BLaER1 (cell line): ENCODE measurements around the gene NTSR1.

Source experiments
- H3K27ac ChIP-seq: shearing (Covaris generic); formaldehyde crosslinking; 2 replicates; pipeline ENCODE4 v1.8.1; 2022
- H3K27me3 ChIP-seq: shearing (Covaris generic); formaldehyde crosslinking; 2 replicates; pipeline ENCODE4 v1.8.1; 2022
- H3K36me3 ChIP-seq: shearing (Covaris generic); formaldehyde crosslinking; 2 replicates; pipeline ENCODE4 v1.8.1; 2022
- H3K4me1 ChIP-seq: shearing (Covaris generic); formaldehyde crosslinking; 2 replicates; pipeline ENCODE4 v1.8.1; 2022
- H3K4me2 ChIP-seq: shearing (Covaris generic); formaldehyde crosslinking; 2 replicates; pipeline ENCODE4 v1.8.1; 2022
- H3K4me3 ChIP-seq: shearing (Covaris generic); formaldehyde crosslinking; 2 replicates; pipeline ENCODE4 v1.8.1; 2022
- H3K9ac ChIP-seq: shearing (Covaris generic); formaldehyde crosslinking; 2 replicates; pipeline ENCODE4 v1.8.1; 2022
- H3K9me3 ChIP-seq: shearing (Covaris generic); formaldehyde crosslinking; 2 replicates; pipeline ENCODE4 v1.8.1; 2022
- H4K20me1 ChIP-seq: shearing (Covaris generic); formaldehyde crosslinking; 2 replicates; pipeline ENCODE4 v1.8.1; 2022
- Cebpa-rat ChIP-seq: shearing (Covaris generic); IDR thresholded peaks from 2 replicates; pipeline ENCODE4 v1.8.1; 2022

NTSR1 gene

GRCh38 chr20:62766071-62766450 is 57.4 kb downstream of the NTSR1 start:
- H3K36me3 ChIP-seq = no peaks in the 10 kb centered on the region
- H4K20me1 ChIP-seq = no peaks in the 10 kb centered on the region
- TF ChIP-seq Cebpa-rat = no peak
- H3K27ac ChIP-seq = no peak overlapping the region
- no peaks in the 10 kb centered on the region for H3K27me3 ChIP-seq
- H3K4me1 ChIP-seq = peaks cover 79% of the 10 kb centered on the region
- H3K4me3 ChIP-seq = no peak overlapping the region
- H3K9me3 ChIP-seq = no peaks in the 10 kb centered on the region
- no peak overlapping the region for H3K4me2 ChIP-seq
- no peak overlapping the region for H3K9ac ChIP-seq

GRCh38 chr20:62766716-62767115 is 58.1 kb downstream of the NTSR1 start:
- Histone ChIP-seq H3K4me3 (no peak overlapping the region), H3K9ac (no peak overlapping the region), H3K4me2 (peak overlapping the region; percentile 56), H3K9me3 (no peaks in the 10 kb centered on the region), H3K27ac (no peak overlapping the region), H3K4me1 (peaks cover 79% of the 10 kb centered on the region), H4K20me1 (no peaks in the 10 kb centered on the region), H3K27me3 (no peaks in the 10 kb centered on the region), H3K36me3 (no peaks in the 10 kb centered on the region)
- TF ChIP-seq Cebpa-rat = no peak

GRCh38 chr20:62768234-62768546 is 59.6 kb downstream of the NTSR1 start:
- Histone ChIP-seq H3K9ac (no peak overlapping the region), H4K20me1 (no peaks in the 10 kb centered on the region), H3K4me2 (peak overlapping the region; percentile 56), H3K27ac (no peak overlapping the region), H3K9me3 (no peaks in the 10 kb centered on the region), H3K36me3 (no peaks in the 10 kb centered on the region), H3K4me3 (no peak overlapping the region), H3K4me1 (peaks cover 88% of the 10 kb centered on the region), H3K27me3 (no peaks in the 10 kb centered on the region)
- TF ChIP-seq Cebpa-rat = no peak

GRCh38 chr20:62768551-62769287 is 60.1 kb downstream of the NTSR1 start:
- H3K9ac ChIP-seq = no peak overlapping the region
- no peak overlapping the region for H3K27ac ChIP-seq
- no peaks in the 10 kb centered on the region for H3K27me3 ChIP-seq
- H3K4me2 ChIP-seq = peak overlapping the region; percentile 56
- no peaks in the 10 kb centered on the region for H4K20me1 ChIP-seq
- peaks cover 94% of the 10 kb centered on the region for H3K4me1 ChIP-seq
- H3K9me3 ChIP-seq = no peaks in the 10 kb centered on the region
- H3K4me3 ChIP-seq = no peak overlapping the region
- no peak for TF ChIP-seq Cebpa-rat
- no peaks in the 10 kb centered on the region for H3K36me3 ChIP-seq

- peak overlapping the region; percentile 14; the same call in 1 of the 2 replicates for H3K4me2 ChIP-seq
- H3K9ac ChIP-seq = no peak overlapping the region
- no peak for TF ChIP-seq Cebpa-rat
- no peaks in the 10 kb centered on the region for H3K27me3 ChIP-seq
- H3K4me3 ChIP-seq = no peak overlapping the region
- no peaks in the 10 kb centered on the region for H3K36me3 ChIP-seq
- peaks cover 99% of the 10 kb centered on the region for H3K4me1 ChIP-seq
- H3K9me3 ChIP-seq = no peaks in the 10 kb centered on the region
- H3K27ac ChIP-seq = no peak overlapping the region
- no peaks in the 10 kb centered on the region for H4K20me1 ChIP-seq
Measured at GRCh38 chr20:62769346-62770071, 60.9 kb downstream of the NTSR1 start.

DNA sequence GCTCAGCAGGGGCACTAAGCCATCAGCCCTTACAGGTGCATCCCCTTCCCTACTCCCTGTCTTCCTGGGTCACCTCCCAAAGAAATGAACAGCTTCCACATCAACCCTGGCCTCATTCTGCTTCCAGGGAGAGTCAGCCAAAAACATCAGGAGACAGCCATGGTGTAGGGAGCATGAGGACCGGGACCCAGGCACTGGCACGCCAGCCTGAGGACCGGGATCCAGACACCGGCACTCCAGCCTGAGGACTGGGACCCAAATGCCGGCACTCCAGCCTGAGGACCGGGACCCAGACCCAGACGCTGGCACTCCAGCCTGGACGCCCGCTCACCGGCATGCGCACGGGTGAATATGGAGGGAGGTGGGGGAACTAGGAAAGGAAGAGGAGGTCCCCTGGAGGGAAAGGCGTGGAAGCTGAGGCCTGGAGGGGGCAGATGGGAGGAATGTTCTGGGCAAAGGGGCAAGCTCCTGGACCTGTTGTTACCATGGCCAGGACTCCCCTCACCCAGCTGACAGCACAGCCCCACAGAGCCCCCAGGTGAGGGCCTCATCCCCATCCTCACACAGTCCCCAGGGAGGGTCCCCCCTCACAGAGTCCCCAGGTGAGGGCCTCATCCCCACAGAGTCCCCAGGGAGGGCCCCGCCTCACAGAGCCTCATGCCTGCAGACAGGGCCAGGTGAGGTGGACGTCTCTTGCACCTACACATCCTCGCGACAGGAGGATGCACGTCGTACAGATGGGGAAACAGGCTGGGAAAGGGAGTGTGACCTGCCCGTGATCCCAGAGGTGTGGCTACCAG is 61.7 kb downstream of the NTSR1 start:
- Histone ChIP-seq H3K4me1 (peaks cover 99% of the 10 kb centered on the region), H4K20me1 (no peaks in the 10 kb centered on the region), H3K36me3 (no peaks in the 10 kb centered on the region), H3K27ac (no peak overlapping the region), H3K4me2 (peak overlapping the region; percentile 80), H3K27me3 (no peaks in the 10 kb centered on the region), H3K4me3 (no peak overlapping the region), H3K9ac (no peak overlapping the region), H3K9me3 (no peaks in the 10 kb centered on the region)
- no peak for TF ChIP-seq Cebpa-rat

- no peaks in the 10 kb centered on the region for H3K27me3 ChIP-seq
- no peak for TF ChIP-seq Cebpa-rat
Measured at GRCh38 chr20:62770916-62771315, 62.3 kb downstream of the NTSR1 start.

GRCh38 chr20:62771396-62772102 is 62.9 kb downstream of the NTSR1 start:
- Histone ChIP-seq H3K27me3 (no peaks in the 10 kb centered on the region), H3K36me3 (no peaks in the 10 kb centered on the region), H3K4me2 (peak overlapping the region; percentile 80), H3K27ac (no peak overlapping the region), H3K4me1 (peaks cover 100% of the 10 kb centered on the region), H3K4me3 (no peak overlapping the region), H3K9ac (peak overlapping the region; percentile 27; the same call in 1 of the 2 replicates), H3K9me3 (no peaks in the 10 kb centered on the region), H4K20me1 (no peaks in the 10 kb centered on the region)
- no peak for TF ChIP-seq Cebpa-rat

More at GRCh38 chr20:62770916-62771315, 62.3 kb downstream of the NTSR1 start:
- no peak overlapping the region for H3K4me3 ChIP-seq
- H3K9ac ChIP-seq = peak overlapping the region; percentile 27; the same call in 1 of the 2 replicates
- H3K4me2 ChIP-seq = peak overlapping the region; percentile 80
- H3K27ac ChIP-seq = no peak overlapping the region
- H4K20me1 ChIP-seq = no peaks in the 10 kb centered on the region
- H3K36me3 ChIP-seq = no peaks in the 10 kb centered on the region
- no peaks in the 10 kb centered on the region for H3K9me3 ChIP-seq
- H3K4me1 ChIP-seq = peaks cover 99% of the 10 kb centered on the region

DNA sequence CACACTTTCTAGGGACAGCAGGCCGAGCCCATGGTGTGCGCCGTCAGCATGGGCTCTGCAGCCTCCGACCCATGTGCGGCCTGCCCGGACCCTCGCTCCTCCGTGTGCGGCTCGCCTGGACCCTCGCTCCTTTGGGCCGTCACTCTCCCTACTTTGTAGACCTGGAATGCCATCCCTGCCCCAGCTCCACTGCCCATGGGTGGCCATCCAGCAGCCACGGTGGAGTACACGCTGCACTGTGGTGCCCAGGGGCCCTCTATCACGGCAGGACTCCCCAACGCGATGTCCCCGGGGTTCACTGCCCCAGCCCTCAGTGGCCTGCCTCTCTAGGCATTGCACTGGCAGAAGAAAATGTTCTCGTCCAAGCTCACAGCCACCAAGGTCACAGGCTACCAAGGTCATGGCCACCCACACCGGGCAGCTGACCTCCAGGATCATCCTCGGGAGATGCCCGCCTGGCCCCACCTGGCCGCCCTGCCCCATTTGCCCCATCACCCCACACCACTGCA is 63.5 kb downstream of the NTSR1 start:
- Histone ChIP-seq H3K9ac (0 out of 2 replicates have a peak overlapping the region, but pooled peaks have one; percentile 10), H3K36me3 (no peaks in the 10 kb centered on the region), H3K4me1 (peaks cover 98% of the 10 kb centered on the region), H3K4me2 (peak overlapping the region; percentile 80), H3K4me3 (no peak overlapping the region), H3K27ac (0 out of 2 replicates have a peak overlapping the region, but pooled peaks have one; percentile 13), H3K9me3 (no peaks in the 10 kb centered on the region), H4K20me1 (no peaks in the 10 kb centered on the region), H3K27me3 (no peaks in the 10 kb centered on the region)
- no peak for TF ChIP-seq Cebpa-rat
